HCT116 (cell line): ENCODE measurements around the gene PRSS21. TPM values are rescaled to one million over a fixed set of nuclear protein-coding genes. Genes with fewer than 3 reads are reported as not detected.

Experiments
- ATAC-seq: fragments of 200-7000 bp; cut with Tn5 transposase; 2 replicates; pipeline ENCODE4 v1.9.1; 2020; ENCODE audit warnings: mild to moderate bottlenecking, moderate library complexity
- BruUV-seq: library from RNA; stranded (reverse); fragments of 400-500 nt; replicated peaks from 2 replicates; lab custom pipeline; 2021; lab: Mats Ljungman, UMichigan
- CTCF ChIA-PET: fragments of 300-600 bp; sonication (Branson Sonifier 250); formaldehyde crosslinking; loops from one replicate; lab custom pipeline; 2021; ENCODE audit warnings: antibody characterized with exemption; lab: Charles Lee
- POLR2A ChIA-PET: fragments of 300-600, 350-600 bp; sonication (Branson Sonifier 250); formaldehyde crosslinking; loops from one replicate; lab custom pipeline; 2021; ENCODE audit warnings: antibody characterized with exemption; lab: Charles Lee
- RAD21 ChIA-PET, 2 experiments: fragments of 300-600 bp; sonication (Branson Sonifier 250); formaldehyde crosslinking; loops; one replicate each; lab custom pipeline; 2023; ENCODE audit warnings: low total read pairs in 2 of 2; ENCODE audit not compliant: uncharacterized antibody in 2 of 2, unreplicated experiment in 2 of 2, low non-redundant PET in 1 of 2; lab: Charles Lee
- DNase-seq: peaks from one replicate; pipeline ENCODE4 v3.0.0-alpha.2; 2010; ENCODE audit warnings: low read depth, low spot score
- H2AFZ ChIP-seq: fragments of 200-600 bp; shearing (Covaris generic), sonication (generic); 2 replicates; pipeline ENCODE4 v1.6.1; 2017; ENCODE audit warnings: low read depth, mixed run types, mixed read lengths, antibody characterized with exemption, low read length; ENCODE audit not compliant: poor library complexity, severe bottlenecking
- H3K27ac ChIP-seq: 2 replicates; pipeline ENCODE4 v1.5.1; 2012; ENCODE audit warnings: low read depth, low read length
- H3K27me3 ChIP-seq: fragments of 200-600 bp; sonication (generic); 2 replicates; pipeline ENCODE4 v1.6.1; 2016; ENCODE audit warnings: mixed run types, low read length, mixed read lengths; ENCODE audit not compliant: insufficient read depth
- H3K36me3 ChIP-seq, 2 experiments: fragments of 200-500 bp in 1 of 2; fragments of 200-600 bp in 1 of 2; sonication (Bioruptor generic) in 1 of 2; sonication (generic) in 1 of 2; 2 replicates each; pipeline versions ENCODE4 v1.5.1 to v1.6.1; 2014 to 2016; ENCODE audit warnings: low read length in 2 of 2, inconsistent platforms in 1 of 2, mixed read lengths in 1 of 2, mixed run types in 1 of 2; ENCODE audit not compliant: insufficient read depth in 2 of 2, control insufficient read depth in 1 of 2
- H3K4me1 ChIP-seq, 2 experiments: fragments of 200-600 bp in 1 of 2; sonication (generic) in 1 of 2; 2 replicates each; pipeline versions ENCODE4 v1.5.1 to v1.6.1; 2012 to 2017; ENCODE audit warnings: low read length in 2 of 2, inconsistent platforms in 1 of 2, mild to moderate bottlenecking in 1 of 2, mixed read lengths in 1 of 2, mixed run types in 1 of 2, moderate library complexity in 1 of 2; ENCODE audit not compliant: insufficient read depth in 2 of 2, control insufficient read depth in 1 of 2
- H3K4me2 ChIP-seq: fragments of 200-600 bp; sonication (generic); 2 replicates; pipeline ENCODE4 v1.6.1; 2017; ENCODE audit warnings: mixed run types, low read length, mixed read lengths
- H3K4me3 ChIP-seq, 2 experiments: fragments of 200-600 bp in 1 of 2; sonication (generic) in 1 of 2; replicated peaks in 1 of 2; 2 replicates each; pipeline ENCODE4 v1.5.1; 2011 to 2016; ENCODE audit warnings: low read length in 2 of 2, control low read depth in 1 of 2, low read depth in 1 of 2, mild to moderate bottlenecking in 1 of 2, mixed read lengths in 1 of 2, mixed run types in 1 of 2
- H3K79me2 ChIP-seq: fragments of 200-600 bp; sonication (generic); 2 replicates; pipeline ENCODE4 v1.6.1; 2017; ENCODE audit warnings: mild to moderate bottlenecking, mixed run types, low read length, moderate library complexity, mixed read lengths; ENCODE audit not compliant: insufficient read depth
- H3K9ac ChIP-seq: fragments of 200-600 bp; sonication (generic); 2 replicates; pipeline ENCODE4 v1.6.1; 2016; ENCODE audit warnings: low read length, mixed read lengths
- H3K9me2 ChIP-seq: fragments of 200-600 bp; sonication (generic), shearing (Covaris generic); 2 replicates; pipeline ENCODE4 v1.6.1; 2017; ENCODE audit warnings: mixed run types, mild to moderate bottlenecking, moderate library complexity; ENCODE audit not compliant: insufficient read depth
- H3K9me3 ChIP-seq, 2 experiments: fragments of 200-500 bp in 1 of 2; fragments of 200-600 bp in 1 of 2; sonication (Bioruptor generic) in 1 of 2; sonication (generic) in 1 of 2; 2 replicates each; pipeline ENCODE4 v1.6.1; 2014 to 2017; ENCODE audit warnings: low read length in 2 of 2, mixed read lengths in 2 of 2, inconsistent platforms in 1 of 2, low read depth in 1 of 2, mild to moderate bottlenecking in 1 of 2, mixed run types in 1 of 2, moderate library complexity in 1 of 2; ENCODE audit not compliant: control insufficient read depth in 1 of 2, insufficient read depth in 1 of 2
- H4K20me1 ChIP-seq: fragments of 200-600 bp; sonication (generic), shearing (Covaris generic); 2 replicates; pipeline ENCODE4 v1.6.1; 2017; ENCODE audit warnings: mixed run types, mild to moderate bottlenecking, moderate library complexity; ENCODE audit not compliant: insufficient read depth
- ATF3 ChIP-seq: IDR thresholded peaks from 2 replicates; pipeline ENCODE4 v1.6.1; 2012
- CTCF ChIP-seq, 3 experiments: fragments of 200-600 bp in 1 of 3; sonication (generic) in 1 of 3; IDR thresholded peaks in 2 of 3; conservative IDR thresholded peaks in 1 of 3; 2 replicates each; pipeline ENCODE4 v1.5.1; 2012 to 2017; ENCODE audit warnings: low read depth in 2 of 3, low read length in 2 of 3, antibody characterized with exemption in 1 of 3, borderline replicate concordance in 1 of 3, control low read depth in 1 of 3, mild to moderate bottlenecking in 1 of 3, mixed read lengths in 1 of 3, mixed run types in 1 of 3, moderate library complexity in 1 of 3; ENCODE audit not compliant: insufficient read depth in 1 of 3
- ELF1 ChIP-seq: IDR thresholded peaks from 2 replicates; pipeline ENCODE4 v1.6.1; 2012; ENCODE audit warnings: low read depth, borderline replicate concordance
- FOSL1 ChIP-seq: IDR thresholded peaks from 2 replicates; pipeline ENCODE4 v1.6.1; 2012; ENCODE audit warnings: low read depth
- RAD21 ChIP-seq: IDR thresholded peaks from 2 replicates; pipeline ENCODE4 v1.6.1; 2012; ENCODE audit warnings: low read depth, mild to moderate bottlenecking
- SIN3A ChIP-seq: IDR thresholded peaks from 2 replicates; pipeline ENCODE4 v1.6.1; 2012; ENCODE audit warnings: low read depth
- intact Hi-C: fragments of 100-400 bp; cut with micrococcal nuclease; formaldehyde crosslinking; loops from 2 replicates; pipeline ENCODE4 v1.10.0; 2022
- total RNA-seq: library from RNA; stranded (reverse); gene quantifications from one replicate; pipeline ENCODE4 v1.2.1, GENCODE V29; 2021; ENCODE audit not compliant: unreplicated experiment

Gene PRSS21
- total RNA-seq, 1 experiment from 2014 or later: 0.39 TPM

GRCh38 chr16:2838928-2839327, 21.9 kb downstream of the PRSS21 start:
- DNase-seq: no peak
- no TSS peak for BruUV-seq
- no peak for TF ChIP-seq FOSL1
- TF ChIP-seq ATF3: no peak
- TF ChIP-seq ELF1: no peak
- TF ChIP-seq SIN3A: no peak
- TF ChIP-seq RAD21: no peak
- TF ChIP-seq CTCF (IDR thresholded peaks at IDR 0.05 in 2 of 3, conservative IDR thresholded peaks at IDR 0.05 in 1 of 3; ENCODE audit: borderline replicate concordance in 1 of 3, insufficient read depth in 1 of 3, low read depth in 2 of 3, low read length in 2 of 3): peak in 2 of 3 experiments; percentile 93 to 95; a peak in 4 of 6 replicates
- H3K4me3 ChIP-seq: no peak overlapping the region
- CTCF ChIA-PET: interaction anchor here (0.7 to 2.6 kb wide), 15 partner anchors 16 to 88 kb away, joined by 3 to 42 read pairs (median 7); partner anchors contain the start of genes FLYWCH1, FLYWCH2 and PRSS22
- H2AFZ ChIP-seq: no peak overlapping the region
- H3K27me3 ChIP-seq: no peaks in the 10 kb centered on the region
- H4K20me1 ChIP-seq: no peaks in the 10 kb centered on the region
- ATAC-seq: peak; percentile 51
- intact Hi-C loops: loop anchor here (2.0 kb wide), 2 partner anchors 66 to 122 kb away; no protein-coding TSS in a partner anchor
- H3K4me1 ChIP-seq: peaks cover 25 to 72% of the 10 kb centered on the region in 2 experiments
- H3K4me2 ChIP-seq: peak overlapping the region; percentile 27
- H3K9ac ChIP-seq: peak overlapping the region; percentile 2; the same call in 1 of the 2 replicates
- no peaks in the 10 kb centered on the region for H3K36me3 ChIP-seq
- no peaks in the 10 kb centered on the region for H3K9me2 ChIP-seq
- no peaks in the 10 kb centered on the region for H3K9me3 ChIP-seq
- RAD21 ChIA-PET: interaction anchor here (1.0 to 2.3 kb wide), 3 partner anchors 29 to 88 kb away, joined by 3 to 10 read pairs (median 5); no protein-coding TSS in a partner anchor
- H3K27ac ChIP-seq: peak overlapping the region; percentile 7
- H3K79me2 ChIP-seq: no peaks in the 10 kb centered on the region
- POLR2A ChIA-PET: interaction anchor here (0.6 to 2.1 kb wide), 7 partner anchors 18 to 87 kb away, joined by 3 to 14 read pairs (median 5); partner anchors contain the start of genes FLYWCH1, FLYWCH2 and SRRM2
